ENCODE results near the gene TEDC1.

TEDC1 gene

DNA sequence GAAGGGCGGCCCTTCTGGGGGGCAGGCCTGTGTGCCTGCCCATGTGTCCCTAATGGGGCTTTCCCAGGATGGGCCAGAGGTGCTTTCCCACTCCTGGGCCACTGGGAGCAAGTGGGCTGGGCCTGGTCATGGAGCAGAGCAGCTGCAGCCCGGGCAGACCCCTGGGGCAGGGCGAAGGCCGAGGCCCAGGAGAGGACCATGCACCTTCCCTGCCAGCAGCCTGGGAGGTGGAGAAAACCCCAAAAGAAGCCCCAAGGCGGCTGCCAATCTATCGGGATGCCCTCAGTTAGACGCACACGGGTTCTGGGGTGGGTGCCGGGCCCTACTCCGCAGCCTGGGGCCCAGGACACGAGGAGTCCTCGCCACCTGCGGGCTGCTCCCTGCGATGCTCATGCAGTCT is 32.5 kb upstream of the TEDC1 start:
- in situ Hi-C loops (cut with HindIII; ENCODE audit: low sequenced_read_pairs): no loop called here
- no peak for DNase-seq (ENCODE audit: low read depth)
- TF ChIP-seq, protein P1, sequence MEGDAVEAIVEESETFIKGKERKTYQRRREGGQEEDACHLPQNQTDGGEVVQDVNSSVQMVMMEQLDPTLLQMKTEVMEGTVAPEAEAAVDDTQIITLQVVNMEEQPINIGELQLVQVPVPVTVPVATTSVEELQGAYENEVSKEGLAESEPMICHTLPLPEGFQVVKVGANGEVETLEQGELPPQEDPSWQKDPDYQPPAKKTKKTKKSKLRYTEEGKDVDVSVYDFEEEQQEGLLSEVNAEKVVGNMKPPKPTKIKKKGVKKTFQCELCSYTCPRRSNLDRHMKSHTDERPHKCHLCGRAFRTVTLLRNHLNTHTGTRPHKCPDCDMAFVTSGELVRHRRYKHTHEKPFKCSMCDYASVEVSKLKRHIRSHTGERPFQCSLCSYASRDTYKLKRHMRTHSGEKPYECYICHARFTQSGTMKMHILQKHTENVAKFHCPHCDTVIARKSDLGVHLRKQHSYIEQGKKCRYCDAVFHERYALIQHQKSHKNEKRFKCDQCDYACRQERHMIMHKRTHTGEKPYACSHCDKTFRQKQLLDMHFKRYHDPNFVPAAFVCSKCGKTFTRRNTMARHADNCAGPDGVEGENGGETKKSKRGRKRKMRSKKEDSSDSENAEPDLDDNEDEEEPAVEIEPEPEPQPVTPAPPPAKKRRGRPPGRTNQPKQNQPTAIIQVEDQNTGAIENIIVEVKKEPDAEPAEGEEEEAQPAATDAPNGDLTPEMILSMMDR (IDR thresholded peaks at IDR 0.05; ENCODE audit: low read depth, low read length, missing control alignments): no peak
- no peak overlapping the region for H3K4me3 ChIP-seq (ENCODE audit: low read depth, low read length)

DNA sequence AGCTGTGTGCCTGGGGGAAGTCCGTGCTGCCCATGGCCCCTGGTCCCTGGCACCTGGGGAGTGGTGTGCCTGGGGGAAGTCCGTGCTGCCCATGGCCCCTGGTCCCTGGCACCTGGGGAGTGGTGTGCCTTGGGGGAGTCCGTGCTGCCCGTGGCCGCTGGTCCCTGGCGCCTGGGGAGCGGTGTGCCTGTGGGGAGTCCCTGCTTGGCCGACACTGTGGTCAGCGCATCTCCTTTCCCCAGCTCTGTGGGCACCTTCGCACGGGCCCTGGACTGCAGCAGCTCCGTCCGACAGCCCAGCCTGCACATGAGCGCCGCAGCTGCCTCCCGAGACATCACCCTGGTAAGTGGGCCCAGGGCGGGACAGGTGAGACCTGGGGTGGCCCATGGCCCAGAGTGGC is 30.9 kb upstream of the TEDC1 start:
- in situ Hi-C loops (cut with HindIII; ENCODE audit: low sequenced_read_pairs): no loop called here
- no peak overlapping the region for H3K4me3 ChIP-seq (ENCODE audit: low read depth, low read length)
- TF ChIP-seq, protein P1 (IDR thresholded peaks at IDR 0.05; ENCODE audit: low read depth, low read length, missing control alignments): no peak
- DNase-seq (ENCODE audit: low read depth): no peak

DNA sequence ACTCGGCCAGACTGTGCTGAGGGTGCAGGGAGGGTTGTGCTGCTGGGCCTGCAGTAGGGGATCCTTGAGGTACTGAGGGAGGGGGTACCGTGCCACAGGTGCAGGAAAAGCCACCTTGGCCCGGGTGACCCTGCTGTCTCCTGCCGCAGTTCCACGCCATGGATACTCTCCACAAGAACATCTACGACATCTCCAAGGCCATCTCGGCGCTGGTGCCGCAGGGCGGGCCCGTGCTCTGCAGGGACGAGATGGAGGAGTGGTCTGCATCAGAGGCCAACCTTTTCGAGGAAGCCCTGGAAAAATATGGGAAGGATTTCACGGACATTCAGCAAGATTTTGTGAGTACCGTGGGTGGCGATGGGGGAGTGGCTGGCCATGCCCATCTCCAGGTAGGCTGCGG is 30.4 kb upstream of the TEDC1 start:
- H3K4me3 ChIP-seq (ENCODE audit: low read depth, low read length): no peak overlapping the region
- in situ Hi-C loops (cut with HindIII; ENCODE audit: low sequenced_read_pairs): no loop called here
- TF ChIP-seq, protein P1 (IDR thresholded peaks at IDR 0.05; ENCODE audit: low read depth, low read length, missing control alignments): no peak

DNA sequence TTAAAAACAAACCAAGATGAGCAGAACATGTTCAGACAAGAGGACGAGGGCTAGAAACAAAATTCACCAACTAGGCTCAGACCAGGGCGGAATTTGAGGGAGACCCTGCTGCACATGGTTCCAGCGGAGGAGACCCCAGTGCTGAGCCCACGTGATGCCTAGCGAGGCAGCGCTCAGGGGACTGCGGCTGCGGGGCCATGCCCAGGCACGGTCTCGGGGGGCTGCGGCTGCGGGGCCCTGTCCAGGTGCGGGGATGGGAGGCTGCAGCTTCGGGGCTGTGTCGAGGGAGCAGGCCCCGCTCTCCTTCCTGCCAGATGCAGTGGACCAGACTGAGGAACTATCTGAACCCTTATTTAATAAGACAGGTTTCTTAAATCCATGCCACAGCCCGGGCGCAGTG is 29.1 kb upstream of the TEDC1 start:
- in situ Hi-C loops (cut with HindIII; ENCODE audit: low sequenced_read_pairs): no loop called here
- DNase-seq (ENCODE audit: low read depth): no peak
- TF ChIP-seq, protein P1 (IDR thresholded peaks at IDR 0.05; ENCODE audit: low read depth, low read length, missing control alignments): no peak
- H3K4me3 ChIP-seq (ENCODE audit: low read depth, low read length): no peak overlapping the region

More for the DNA sequence above, 30.4 kb upstream of the TEDC1 start:
- DNase-seq (ENCODE audit: low read depth): no peak

DNA sequence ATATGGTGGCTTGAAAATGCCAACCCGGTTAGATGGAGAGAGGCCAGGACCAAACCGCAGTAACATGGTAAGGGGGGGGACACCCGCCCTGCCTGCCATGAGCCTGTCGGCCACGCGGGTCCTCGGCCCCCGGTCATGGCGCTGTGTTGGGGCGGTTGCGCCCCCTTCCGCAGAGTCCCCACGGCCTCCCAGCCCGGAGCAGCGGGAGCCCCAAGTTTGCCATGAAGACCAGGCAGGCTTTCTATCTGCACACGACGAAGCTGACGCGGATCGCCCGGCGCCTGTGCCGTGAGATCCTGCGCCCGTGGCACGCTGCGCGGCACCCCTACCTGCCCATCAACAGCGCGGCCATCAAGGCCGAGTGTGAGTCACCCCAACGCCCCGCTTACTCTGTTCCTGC is 26.5 kb upstream of the TEDC1 start:
- no peak for DNase-seq (ENCODE audit: low read depth)
- TF ChIP-seq, protein P1 (IDR thresholded peaks at IDR 0.05; ENCODE audit: low read depth, low read length, missing control alignments): no peak
- H3K4me3 ChIP-seq (ENCODE audit: low read depth, low read length): no peak overlapping the region
- in situ Hi-C loops (cut with HindIII; ENCODE audit: low sequenced_read_pairs): no loop called here

DNA sequence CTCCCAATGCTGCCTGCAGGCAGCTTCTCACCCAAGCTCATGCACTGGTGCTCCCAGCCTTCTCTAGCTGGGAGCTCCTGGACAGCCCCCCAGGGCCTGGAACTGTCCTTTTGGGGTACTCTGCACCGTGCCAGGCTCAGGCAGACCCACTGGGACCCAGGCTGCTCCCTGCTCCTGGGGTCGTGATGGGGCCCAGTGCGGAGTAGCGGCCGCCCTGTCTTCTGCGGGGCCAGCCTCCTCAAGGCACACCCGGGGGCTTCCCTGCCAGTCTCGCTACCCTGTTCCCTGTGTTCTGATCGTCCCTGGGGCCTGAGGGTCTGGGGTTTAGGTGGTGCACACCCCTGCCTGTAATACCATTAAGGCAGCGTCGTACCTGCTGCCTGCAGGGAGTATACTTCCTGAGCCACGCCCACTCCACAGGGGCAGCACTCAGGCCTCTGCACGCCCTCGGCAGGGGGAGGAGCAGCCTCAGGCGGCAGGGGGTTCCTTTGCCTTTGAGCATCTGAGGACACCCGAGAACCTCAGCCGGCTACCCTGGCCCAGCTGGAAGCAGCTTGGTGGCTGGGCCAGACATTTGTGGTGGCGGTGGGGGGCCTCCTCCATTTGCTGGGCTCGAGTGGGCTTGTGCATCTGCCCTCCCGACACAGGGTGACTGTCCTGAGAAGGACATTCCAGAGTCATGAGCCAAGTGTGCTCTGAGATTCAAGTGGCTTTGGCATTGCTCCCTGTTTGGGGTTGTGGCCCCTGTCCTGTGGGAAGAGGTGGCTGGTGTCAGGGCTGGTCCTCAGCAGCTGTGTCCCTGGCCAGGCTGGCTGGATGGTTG is 25.6 kb upstream of the TEDC1 start:
- DNase-seq (ENCODE audit: low read depth): no peak
- no peak overlapping the region for H3K4me3 ChIP-seq (ENCODE audit: low read depth, low read length)
- TF ChIP-seq, protein P1 (IDR thresholded peaks at IDR 0.05; ENCODE audit: low read depth, low read length, missing control alignments): no peak
- in situ Hi-C loops (cut with HindIII; ENCODE audit: low sequenced_read_pairs): no loop called here

Data from astrocyte of the cerebellum (primary cell).